Keratinocyte (primary cell): ENCODE measurements around the gene COQ8A.

Source experiments
- CTCF ChIP-seq, 3 experiments: IDR thresholded peaks in 1 of 3; conservative IDR thresholded peaks in 1 of 3; optimal IDR thresholded peaks in 1 of 3; 2 replicates in 2 of 3; 3 replicates in 1 of 3; pipeline versions ENCODE3 to v1.5.1; 2011; ENCODE audit warnings: low read length in 3 of 3, mild to moderate bottlenecking in 3 of 3, moderate library complexity in 2 of 3, control low read depth in 1 of 3, inconsistent platforms in 1 of 3; ENCODE audit not compliant: insufficient read depth in 2 of 3; ENCODE audit errors: extremely low read depth in 1 of 3
- EZH2 ChIP-seq: IDR thresholded peaks from one replicate; pipeline ENCODE4 v1.6.1; 2012; ENCODE audit warnings: inconsistent platforms, mild to moderate bottlenecking, low read length, moderate library complexity

- TF ChIP-seq CTCF (optimal IDR thresholded peaks at IDR 0.05 in 1 of 3, IDR thresholded peaks at IDR 0.05 in 1 of 3, conservative IDR thresholded peaks at IDR 0.05 in 1 of 3; ENCODE audit: extremely low read depth in 1 of 3, insufficient read depth in 2 of 3, low read length in 3 of 3) = no peak
- TF ChIP-seq EZH2 = no peak
Observed at GRCh38 chr1:226957714-226958113, 17.6 kb downstream of the COQ8A start.
